ENCODE measurements around the gene PELI2. TPM values are rescaled to one million over a fixed set of nuclear protein-coding genes. Genes with fewer than 3 reads are reported as not detected.
"Not testable (repeated sequence)": the region's sequence is repeated elsewhere in the genome, so short reads cannot be mapped to it uniquely, and the experiment has no call there.

Gene PELI2
- total RNA-seq, 1 experiment from 2014 or later: 6.1 TPM

DNA sequence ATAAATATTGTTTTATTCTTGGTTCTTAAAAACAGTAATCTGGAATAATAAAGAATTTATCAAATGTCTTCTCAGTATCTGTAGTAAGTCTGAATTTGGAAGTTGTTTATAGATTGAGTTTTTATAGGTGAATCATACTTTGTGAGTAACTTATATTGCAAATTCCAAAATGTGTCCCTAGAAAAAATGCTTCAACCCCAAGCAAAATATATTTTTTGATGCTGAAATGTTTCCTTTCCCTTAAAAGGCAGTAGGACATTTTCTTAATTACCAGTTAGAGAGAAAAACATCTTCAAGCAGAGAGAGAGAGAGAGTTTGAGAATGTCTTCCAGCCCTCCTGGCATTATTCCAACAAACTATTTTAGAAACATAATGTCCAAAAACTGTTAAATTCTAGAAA is 37.9 kb downstream of the PELI2 start:
- in situ Hi-C loops (cut with HindIII; ENCODE audit: low pct_unique_long_range_greater_than_20kb, low sequenced_read_pairs): no loop called here
- no peak for DNase-seq (ENCODE audit: low read depth)

DNA sequence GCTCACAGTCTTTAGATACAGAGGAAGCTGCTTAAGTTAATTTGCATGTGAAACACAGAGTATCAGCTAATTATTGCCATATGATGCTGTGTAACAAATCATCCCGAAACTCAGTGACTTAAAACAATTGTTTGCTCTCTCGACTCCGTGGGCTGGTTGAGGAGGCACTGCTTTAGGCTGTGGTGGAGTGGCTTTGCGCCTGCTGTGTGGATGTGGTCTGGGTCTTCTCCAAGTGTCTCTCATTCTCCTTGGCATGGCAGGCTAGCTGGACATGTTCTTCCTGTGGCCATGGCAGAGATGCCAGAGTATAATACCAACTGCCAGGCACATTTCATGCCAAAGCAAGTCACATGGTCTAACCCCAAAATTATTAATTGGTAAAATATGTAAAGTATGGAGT is 40.9 kb downstream of the PELI2 start:
- in situ Hi-C loops (cut with HindIII; ENCODE audit: low pct_unique_long_range_greater_than_20kb, low sequenced_read_pairs): no loop called here

DNA sequence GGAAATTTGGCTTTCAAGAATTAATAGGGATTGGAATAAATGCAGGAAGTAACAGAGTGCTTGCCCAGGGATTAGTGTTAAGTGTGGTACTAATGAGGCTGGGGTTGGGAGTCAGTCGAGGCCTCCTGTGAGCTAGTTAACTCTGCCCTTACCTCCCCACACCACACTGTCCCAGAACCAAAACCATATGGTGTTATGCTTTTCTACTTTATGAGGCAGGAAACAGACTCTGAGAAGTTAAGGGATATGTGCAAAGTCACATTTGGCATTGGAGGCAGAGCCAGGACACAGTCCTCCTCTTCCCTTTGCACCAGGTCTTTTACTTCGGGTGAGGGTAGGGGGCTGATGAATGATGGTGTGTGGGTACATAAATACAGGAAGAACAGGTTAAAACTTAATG is 41.9 kb downstream of the PELI2 start:
- no peak for DNase-seq (ENCODE audit: low read depth)
- in situ Hi-C loops (cut with HindIII; ENCODE audit: low pct_unique_long_range_greater_than_20kb, low sequenced_read_pairs): no loop called here

More for the DNA sequence above, 40.9 kb downstream of the PELI2 start:
- DNase-seq (ENCODE audit: low read depth): no peak

DNA sequence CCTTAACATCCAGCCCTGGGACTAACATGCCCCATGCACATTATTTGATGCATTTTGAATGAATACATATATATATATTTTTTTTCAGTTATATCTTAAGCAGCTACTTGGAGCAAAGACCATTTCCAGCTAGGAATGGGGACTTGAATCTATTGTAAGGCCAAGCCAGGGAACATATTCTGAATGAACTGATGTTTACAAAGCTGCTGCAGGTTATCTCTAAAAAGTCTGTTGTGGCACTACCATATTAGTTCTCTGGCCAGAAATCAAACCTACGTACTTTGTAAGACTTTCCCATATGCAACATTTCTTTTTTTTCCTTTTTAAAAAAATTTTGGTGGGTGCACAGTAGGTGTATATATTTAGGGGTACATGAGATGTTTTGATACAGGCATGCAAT is 43.4 kb downstream of the PELI2 start:
- in situ Hi-C loops (cut with HindIII; ENCODE audit: low pct_unique_long_range_greater_than_20kb, low sequenced_read_pairs): no loop called here
- DNase-seq (ENCODE audit: low read depth): no peak

DNA sequence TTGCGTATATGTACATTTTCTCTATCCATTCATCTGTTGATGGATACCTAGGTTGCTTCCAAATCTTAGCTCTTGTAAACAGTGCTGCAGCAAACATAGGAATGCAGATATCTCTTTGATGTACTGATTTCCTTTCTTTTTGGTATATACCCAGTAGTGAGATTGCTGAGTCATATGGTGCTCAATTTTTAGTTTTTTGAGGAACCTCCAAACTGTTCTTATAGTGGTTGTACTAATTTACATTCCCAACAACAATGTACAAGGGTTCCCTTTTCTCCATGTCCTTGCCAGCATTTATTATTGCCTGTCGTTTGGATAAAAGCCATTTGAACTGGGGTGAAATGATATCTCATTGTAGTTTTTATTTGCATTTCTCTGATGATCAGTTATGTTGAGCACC is 44.3 kb downstream of the PELI2 start:
- DNase-seq (ENCODE audit: low read depth): no peak
- in situ Hi-C loops (cut with HindIII; ENCODE audit: low pct_unique_long_range_greater_than_20kb, low sequenced_read_pairs): no loop called here

DNA sequence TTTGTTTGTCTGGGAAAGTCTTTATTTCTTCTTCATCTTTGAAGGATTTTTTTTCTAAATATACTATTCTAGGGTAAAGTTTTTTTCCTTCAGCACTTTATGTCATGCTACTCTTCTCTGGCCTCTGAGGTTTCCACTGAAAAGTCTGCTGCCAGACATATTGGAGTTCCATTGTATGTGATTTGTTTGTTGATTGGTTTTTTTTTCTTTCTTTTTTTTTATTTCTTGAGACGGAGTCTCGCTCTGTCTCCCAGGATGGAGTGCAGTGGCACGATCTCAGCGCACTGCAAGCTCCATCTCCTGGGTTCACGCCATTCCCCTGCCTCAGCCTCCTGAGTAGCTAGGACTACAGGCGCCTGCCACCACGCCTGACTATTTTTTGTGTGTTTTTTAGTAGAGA is 48.4 kb downstream of the PELI2 start:
- in situ Hi-C loops (cut with HindIII; ENCODE audit: low pct_unique_long_range_greater_than_20kb, low sequenced_read_pairs); DNase-seq (ENCODE audit: low read depth): not testable (repeated sequence)

DNA sequence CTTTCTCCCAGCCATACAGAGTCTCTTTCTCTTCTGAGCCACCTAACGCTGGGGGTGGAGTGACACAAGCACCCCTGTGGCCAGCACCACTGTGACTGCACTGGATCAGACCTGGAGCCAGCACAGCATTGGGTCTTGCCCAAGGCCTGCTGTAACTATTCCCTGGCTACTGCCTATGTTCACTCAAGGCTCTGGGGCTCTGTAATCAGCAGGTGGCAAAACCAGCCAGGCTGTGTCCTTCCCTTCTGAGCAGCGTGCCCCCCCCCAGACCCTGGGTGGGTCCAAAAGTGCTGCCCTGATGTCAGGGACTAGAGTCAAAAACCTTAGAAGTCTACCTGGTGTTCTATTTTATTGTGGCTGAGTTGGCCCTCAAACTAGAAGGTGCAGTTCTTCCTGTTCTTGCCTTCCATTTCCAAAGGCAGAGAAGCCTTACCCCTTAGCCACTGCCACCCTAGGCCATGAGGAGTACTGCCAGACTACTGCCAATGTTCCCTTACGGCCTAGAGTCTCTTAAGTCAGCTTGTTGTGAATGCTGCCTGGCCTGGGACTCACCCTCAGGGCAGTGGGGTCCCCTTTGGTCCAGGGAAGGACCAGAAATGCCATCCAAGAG is 49.9 kb downstream of the PELI2 start:
- no peak for DNase-seq (ENCODE audit: low read depth)
- in situ Hi-C loops (cut with HindIII; ENCODE audit: low pct_unique_long_range_greater_than_20kb, low sequenced_read_pairs): no loop called here

DNA sequence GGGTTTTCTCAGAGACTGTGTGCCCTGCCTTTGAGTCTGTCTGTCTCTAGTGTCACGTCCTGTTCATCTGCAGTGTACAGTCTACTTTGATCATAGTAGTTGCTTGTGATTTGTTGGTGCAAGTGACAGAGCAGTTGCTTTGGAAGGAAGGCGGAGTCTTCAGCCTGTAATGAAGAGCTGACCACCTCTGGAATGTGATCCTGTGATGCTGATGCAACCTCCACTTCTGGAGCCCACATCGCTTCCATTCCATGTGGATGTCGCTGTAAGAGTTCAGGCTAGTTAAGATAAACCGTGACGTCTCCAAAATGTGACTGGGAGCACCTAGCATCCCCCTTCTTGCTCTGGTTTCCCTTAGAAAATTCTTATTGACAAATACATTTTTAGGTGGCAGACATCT is 51.8 kb downstream of the PELI2 start:
- in situ Hi-C loops (cut with HindIII; ENCODE audit: low pct_unique_long_range_greater_than_20kb, low sequenced_read_pairs): no loop called here
- DNase-seq (ENCODE audit: low read depth): no peak

DNA sequence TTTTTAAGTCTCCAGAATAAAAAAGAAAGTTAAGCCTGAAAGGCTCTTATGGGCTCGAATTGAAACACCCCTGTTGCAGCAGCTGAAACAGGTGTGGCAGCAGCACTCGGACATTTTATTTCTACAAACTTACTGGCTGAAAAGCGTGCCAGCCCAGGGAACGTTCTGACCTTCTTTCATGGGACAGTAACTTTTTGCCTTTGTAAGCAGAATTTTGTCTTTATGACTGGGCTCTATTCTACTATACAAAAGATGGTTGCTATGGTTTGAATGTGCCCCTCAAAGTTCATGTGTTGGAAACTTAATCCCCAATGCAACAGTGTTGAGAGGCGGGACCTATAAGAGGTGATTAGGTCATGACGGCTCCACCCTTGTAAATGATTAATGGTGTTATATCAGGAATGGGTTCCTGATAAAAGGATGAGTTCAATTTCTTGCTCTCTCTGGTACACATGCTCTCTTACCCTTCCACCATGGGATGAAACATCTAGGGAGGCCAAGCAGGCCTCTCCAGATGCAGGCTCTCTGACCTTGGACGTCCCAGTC is 52.7 kb downstream of the PELI2 start:
- in situ Hi-C loops (cut with HindIII; ENCODE audit: low pct_unique_long_range_greater_than_20kb, low sequenced_read_pairs): no loop called here
- DNase-seq (ENCODE audit: low read depth): no peak

DNA sequence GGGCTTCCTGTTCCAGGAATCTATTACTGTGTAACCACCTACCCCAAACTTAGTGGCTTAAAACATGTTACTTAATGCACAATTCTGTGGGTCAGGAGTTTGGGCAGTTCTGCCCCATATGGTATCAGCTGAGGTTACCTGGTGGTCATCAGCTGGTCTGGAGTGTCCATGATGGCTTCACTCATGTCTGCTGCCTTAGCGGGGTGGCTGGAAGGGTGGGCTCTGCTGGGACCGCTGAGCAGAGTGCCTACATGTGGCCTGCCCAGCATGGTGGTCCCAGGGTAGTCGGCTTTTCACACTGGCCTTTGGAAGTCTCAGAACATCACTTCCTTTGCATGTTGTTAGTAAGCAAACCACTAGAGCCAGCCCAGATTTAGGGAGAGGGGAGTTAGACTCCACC is 53.9 kb downstream of the PELI2 start:
- DNase-seq (ENCODE audit: low read depth): no peak
- in situ Hi-C loops (cut with HindIII; ENCODE audit: low pct_unique_long_range_greater_than_20kb, low sequenced_read_pairs): no loop called here

DNA sequence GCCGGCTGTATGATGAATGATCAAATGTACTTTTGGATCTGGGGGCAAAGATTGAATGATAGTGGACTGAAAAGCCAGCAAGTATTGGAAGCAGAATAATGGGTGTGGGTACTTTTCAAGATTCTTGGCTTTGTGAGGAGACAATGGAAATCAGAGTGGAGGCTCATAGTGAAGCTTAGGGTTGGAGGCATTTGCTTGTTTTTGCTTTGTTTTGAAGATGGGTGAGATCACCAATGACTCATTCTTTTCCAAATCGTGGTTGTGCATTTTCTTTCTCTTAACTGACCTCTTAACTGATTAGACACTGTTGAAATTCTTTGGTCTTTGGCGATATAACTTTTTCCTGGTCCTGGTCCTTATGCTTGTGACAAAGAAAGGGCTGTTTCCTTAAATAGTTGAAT is 54.4 kb downstream of the PELI2 start:
- peak; percentile 73 for DNase-seq (ENCODE audit: low read depth)
- in situ Hi-C loops (cut with HindIII; ENCODE audit: low pct_unique_long_range_greater_than_20kb, low sequenced_read_pairs): no loop called here

DNA sequence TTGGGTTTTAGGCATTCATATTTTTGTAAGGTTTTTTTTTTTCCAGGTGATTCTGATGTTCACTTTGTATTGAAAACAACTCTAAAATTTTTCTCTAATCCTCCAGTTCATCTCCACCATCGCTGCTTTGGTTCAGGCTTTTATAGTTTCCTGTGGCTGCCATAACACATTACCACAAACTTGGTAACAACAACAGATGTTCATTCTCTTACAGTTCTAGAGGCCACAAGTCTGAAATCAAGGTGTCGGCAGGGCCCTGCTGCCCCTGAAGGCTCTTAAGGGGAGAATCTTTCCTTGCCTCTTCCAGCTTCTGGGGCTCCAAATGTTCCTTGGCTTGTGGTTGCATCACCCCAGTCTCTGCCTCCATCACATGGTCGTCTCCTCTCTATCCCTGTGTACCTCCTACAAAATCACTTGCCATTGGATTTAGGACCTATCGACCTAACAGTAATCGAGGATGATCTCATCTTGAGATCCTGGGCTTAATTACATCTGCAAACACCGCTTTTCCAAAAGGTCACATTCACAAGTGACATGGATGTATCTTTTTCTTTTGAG is 55.2 kb downstream of the PELI2 start:
- in situ Hi-C loops (cut with HindIII; ENCODE audit: low pct_unique_long_range_greater_than_20kb, low sequenced_read_pairs): no loop called here
- DNase-seq (ENCODE audit: low read depth): no peak

DNA sequence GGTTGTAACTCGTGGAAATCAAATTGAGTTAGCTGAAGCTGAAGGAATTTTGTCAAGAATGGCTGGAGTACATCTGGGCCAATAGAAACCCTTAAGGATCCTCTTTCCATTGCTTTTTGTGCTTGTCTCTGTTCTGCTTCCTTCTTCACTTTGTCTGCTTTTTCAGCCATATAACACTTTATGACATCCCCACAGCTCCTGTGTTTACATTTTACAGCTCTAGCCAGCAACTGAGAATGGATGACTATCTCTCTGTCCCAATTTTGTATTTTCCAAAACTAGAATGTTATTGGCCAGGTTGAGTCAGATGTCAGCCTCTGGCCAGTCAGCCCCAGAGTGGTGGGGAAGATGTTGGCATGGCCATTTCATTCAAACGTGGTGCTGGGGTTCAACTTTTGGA is 57.6 kb downstream of the PELI2 start:
- in situ Hi-C loops (cut with HindIII; ENCODE audit: low pct_unique_long_range_greater_than_20kb, low sequenced_read_pairs): no loop called here
- DNase-seq (ENCODE audit: low read depth): no peak

DNA sequence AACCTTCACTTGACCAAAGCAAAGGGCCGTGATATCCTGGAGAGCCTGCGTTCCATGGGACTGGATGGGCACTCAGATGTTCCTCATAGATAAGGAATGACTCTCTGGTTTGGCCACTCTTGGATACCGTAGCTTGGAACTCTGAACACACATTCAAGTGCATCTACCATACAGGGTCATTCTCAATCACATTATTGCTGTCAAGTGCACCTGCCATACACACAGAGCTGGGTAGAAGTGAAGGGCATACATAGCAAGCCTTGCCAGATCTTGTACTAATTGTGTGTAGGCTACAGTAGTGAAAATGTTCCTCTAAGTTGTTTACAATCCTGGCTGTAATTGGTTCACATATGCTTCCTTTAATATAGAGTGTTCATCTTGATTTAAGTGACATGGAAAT is 58.3 kb downstream of the PELI2 start:
- in situ Hi-C loops (cut with HindIII; ENCODE audit: low pct_unique_long_range_greater_than_20kb, low sequenced_read_pairs): no loop called here
- no peak for DNase-seq (ENCODE audit: low read depth)

DNA sequence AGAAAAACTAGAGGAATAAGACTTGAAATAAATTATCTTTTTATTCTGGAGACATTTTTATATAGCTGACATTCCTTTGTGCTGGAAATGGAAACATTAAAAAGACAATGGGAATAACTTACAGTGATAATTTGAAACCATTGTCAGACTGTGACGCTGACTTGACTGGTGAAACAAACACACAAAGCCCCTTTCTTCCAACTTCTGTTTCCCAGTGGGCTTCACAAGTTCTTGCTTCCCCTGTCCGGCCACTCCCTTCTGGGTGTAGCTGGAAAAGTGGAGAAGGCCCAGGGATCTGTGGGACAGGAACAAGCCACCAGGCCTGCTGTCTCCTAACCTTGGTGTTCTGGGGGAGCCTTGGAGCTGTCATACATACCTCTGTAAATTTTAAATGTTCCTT is 58.8 kb downstream of the PELI2 start:
- no peak for DNase-seq (ENCODE audit: low read depth)
- in situ Hi-C loops (cut with HindIII; ENCODE audit: low pct_unique_long_range_greater_than_20kb, low sequenced_read_pairs): no loop called here

DNA sequence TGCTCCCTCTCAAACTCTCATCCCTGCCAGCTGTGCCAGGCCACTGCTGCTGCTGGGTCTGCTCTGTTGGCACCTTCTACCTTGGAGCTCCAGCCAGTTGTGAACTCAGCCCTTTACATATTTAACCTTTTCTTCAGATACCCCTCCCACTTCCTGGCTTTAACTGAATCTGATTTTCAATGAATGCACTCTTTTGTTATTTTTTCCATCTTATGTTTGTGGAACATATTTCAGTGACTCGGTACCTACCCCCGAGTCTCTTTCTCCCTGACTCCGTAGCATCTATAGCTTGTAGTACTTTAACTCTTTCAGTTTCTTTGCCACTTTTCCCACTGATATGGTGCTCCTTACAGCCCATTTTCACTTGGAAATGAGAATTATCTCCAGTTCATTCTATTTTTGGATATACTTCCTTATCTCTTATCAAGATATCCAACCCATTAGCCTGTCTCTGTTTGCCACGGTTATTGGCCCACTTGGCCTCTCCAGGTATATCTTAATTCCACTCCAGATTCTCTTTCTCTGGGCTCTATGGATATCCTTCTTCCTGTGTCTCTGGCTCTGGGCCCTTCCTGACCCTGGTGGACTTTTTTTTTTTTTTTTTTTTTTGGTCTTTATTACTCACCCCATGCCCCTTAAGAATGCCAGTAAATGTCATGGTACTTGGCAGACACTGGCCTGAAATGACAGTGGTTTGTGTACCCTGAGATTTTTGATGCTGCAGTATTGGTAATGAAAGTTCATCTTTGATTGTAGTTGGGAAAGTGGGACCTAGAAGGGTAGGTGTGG is 62.7 kb downstream of the PELI2 start:
- DNase-seq (ENCODE audit: low read depth): no peak
- in situ Hi-C loops (cut with HindIII; ENCODE audit: low pct_unique_long_range_greater_than_20kb, low sequenced_read_pairs): no loop called here

DNA sequence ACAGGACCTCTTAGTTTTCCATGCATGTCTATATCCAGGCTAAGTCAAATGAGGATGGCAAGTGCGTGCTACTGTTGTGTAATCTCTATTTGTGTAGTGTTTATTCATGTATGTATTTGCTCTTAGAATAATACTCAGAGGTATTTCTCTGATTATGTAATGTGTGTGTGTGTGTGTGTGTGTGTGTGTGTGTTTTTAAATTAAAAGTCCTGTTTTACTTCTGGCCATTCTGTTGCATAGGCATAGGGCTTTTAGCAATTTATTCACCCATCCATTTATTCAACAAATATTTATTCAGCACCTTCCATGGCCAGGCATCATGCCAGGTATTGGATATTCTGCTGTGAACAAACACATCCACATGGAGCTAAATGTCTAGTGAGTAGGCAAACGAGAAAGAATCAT is 63.5 kb downstream of the PELI2 start:
- DNase-seq (ENCODE audit: low read depth): no peak
- in situ Hi-C loops (cut with HindIII; ENCODE audit: low pct_unique_long_range_greater_than_20kb, low sequenced_read_pairs): no loop called here

DNA sequence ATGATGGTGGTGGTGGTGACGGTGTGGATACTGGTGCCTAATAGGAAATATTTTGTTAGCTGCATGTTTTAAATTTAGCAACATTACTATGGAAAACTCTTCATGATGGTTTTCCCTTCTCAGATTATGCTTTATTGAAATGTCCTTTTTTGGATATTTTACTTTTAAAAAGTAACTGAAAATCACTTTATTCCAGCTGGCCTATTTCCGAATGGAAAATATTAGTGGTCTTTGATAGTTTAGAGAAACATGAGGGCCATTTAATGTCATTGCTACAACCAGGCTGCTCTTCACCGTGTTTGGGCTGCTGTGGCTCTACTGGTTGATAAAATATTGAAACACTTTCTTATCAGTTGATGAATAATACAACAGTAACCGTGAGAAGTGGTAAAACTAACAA is 64.2 kb downstream of the PELI2 start:
- in situ Hi-C loops (cut with HindIII; ENCODE audit: low pct_unique_long_range_greater_than_20kb, low sequenced_read_pairs): no loop called here
- no peak for DNase-seq (ENCODE audit: low read depth)

DNA sequence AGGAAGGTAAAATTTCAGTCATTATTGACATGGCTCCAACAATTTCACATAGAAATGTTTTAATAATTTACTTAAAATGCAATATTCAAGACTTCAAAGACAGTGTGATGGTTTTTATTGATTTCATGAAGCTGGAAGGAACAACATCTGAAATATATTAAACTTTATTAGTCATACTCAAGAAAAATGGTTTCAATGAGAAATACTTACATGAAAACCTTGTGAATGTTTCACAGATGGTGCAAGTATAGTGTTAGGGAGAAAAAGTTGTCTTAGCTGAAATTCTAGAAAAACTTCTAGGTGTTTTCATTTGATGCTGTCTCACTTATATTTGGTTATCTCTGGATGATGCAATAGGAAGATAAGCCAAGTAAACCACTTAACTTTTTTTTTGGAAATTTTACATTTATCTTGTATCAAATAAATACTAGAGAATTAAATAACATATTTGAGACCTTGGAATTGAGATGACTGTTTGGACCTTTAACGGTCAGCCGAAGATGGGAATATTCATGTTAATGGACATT is 65.5 kb downstream of the PELI2 start:
- in situ Hi-C loops (cut with HindIII; ENCODE audit: low pct_unique_long_range_greater_than_20kb, low sequenced_read_pairs): no loop called here
- no peak for DNase-seq (ENCODE audit: low read depth)

Measured in Caki2 (cell line).